HG03039 (cell line): ENCODE data around the gene SLC2A5.
"Not testable (repeated sequence)": the region's sequence is repeated elsewhere in the genome, so short reads cannot be mapped to it uniquely, and the experiment has no call there.

Experiments
- ATAC-seq: cut with Tn5 transposase; IDR thresholded peaks from one replicate; pipeline ENCODE4 v1.9.1; 2021; ENCODE audit warnings: mild to moderate bottlenecking, moderate library complexity; ENCODE audit not compliant: unreplicated experiment

SLC2A5 gene

GRCh38 chr1:9010781-9011323 lies 58.6 kb downstream of the SLC2A5 start:
- ATAC-seq: no peak

DNA sequence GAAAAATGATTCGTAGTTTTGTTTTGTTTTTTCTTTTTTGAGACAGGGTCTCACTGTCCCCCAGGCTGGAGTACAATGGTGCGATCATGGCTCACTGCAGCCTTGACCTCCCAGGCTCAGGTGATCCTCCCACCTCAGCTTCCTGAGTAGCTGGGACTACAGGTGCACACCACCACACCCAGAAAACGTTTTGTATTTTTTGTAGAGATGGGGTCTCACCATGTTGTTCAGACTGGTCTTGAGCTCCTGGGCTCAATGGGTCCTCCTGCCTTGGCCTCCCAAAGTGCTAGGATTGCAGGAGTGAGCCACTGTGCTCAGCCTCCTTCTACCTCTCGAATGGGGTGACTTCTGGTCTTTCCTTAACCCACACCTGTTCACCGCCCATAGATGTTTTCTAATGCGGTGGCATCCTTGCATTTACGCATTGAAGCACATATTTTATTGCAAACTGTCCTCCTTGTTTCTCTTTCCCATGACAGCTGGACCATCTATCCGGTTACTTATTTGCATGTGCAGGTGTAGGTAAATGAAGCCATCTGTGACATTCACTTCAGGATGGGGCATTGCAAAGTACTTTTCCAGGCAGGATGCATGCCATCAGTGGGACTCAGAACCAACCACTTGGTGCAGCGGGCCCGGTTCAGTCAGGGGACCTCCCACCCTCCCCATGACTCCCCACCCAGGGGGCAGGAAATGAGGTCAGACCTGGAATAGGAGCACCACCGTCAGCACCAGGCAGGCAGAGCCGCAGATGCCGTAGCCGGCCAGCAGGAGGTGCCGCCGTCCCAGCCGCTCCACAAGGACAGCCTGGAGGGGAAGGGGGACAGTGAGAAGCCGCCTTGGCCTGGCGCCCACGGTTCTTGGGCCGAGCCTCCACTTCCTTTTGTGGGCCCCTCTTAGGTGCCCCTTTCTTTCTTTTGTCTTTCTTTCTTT lies 59.7 kb downstream of the SLC2A5 start:
- no peak for ATAC-seq

GRCh38 chr1:9008236-9008635 lies 61.2 kb downstream of the SLC2A5 start:
- no peak for ATAC-seq

DNA sequence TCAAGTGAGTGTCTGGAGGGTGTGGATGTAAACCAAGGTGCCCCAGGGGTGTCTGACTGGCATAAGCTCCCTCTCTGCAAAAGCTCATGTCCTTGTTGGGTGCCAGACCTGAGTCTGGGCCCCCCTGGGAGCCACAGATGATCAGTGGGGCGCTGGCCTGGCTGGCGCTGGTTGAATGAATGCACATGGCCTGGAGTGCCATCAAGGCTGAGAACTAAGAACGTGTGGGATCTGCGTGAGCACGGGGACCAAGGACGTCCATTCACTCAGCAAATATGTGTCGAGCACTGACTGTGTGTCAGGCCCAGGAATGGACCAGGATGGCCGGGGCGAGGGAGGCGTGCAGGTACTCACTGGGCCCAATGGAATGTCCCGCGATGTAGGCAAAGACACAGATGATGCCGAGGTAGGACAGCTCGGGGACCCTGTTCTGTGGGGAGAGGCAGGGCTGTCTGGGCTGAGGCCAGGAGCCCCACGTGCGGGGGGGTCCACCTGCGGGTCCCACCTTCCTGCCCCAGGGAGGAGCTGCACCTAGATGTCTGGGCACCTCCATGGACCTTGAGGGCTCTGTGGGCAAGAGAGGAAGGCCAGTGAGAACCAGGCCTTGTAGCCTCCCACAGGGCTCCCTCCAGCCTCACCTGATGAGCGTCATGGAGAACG lies 62.3 kb downstream of the SLC2A5 start:
- no peak for ATAC-seq

GRCh38 chr1:9005395-9005708 lies 64.1 kb downstream of the SLC2A5 start:
- ATAC-seq: no peak

GRCh38 chr1:9004700-9005394 lies 64.6 kb downstream of the SLC2A5 start:
- no peak for ATAC-seq

DNA sequence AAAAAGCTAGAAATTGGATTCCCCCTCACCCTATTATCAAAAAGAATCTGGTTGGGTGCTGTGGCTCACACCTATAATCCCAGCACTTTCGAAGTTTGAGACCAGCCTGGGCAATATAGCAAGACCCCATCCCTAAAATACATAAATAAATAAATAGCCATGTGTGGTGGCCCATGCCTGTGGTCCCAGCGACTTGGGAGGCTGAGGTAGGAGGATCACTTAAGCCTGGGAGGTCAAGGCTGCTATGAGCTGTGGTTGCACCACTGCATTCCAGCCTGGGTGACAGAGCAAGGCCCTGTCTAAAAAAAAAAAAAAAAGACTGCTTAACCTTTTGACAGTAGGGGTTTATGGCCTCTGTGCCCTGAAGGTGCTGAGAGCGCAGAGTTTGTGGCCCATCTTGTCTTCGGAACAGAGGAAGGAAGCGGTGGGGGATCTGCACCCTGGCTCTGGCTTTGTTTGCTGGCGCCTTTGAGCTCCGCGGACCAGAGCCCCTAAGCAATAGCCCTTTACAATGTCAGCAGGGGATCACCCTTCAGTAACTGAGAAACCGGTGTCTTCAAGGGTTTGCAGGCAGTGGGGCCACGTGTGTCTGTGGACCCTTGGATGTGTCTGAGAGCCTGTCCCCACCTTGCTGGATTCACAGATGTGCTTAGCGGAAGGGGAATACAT lies 65.3 kb downstream of the SLC2A5 start:
- no peak for ATAC-seq

DNA sequence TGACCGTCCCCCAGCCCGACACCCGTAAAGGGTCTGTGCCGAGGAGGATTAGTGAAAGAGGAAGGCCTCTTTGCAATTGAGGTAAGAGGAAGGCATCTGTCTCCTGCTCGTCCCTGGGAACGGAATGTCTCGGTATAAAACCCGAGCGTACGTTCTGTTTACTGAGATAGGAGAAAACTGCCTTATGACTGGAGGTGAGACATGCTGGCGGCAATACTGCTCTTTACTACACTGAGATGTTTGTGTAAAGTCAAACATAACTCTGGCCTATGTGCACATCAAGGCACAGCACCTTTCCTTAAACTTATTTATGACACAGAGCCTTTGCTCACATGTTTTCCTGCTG lies 67.2 kb downstream of the SLC2A5 start:
- ATAC-seq: not testable (repeated sequence)

- not testable (repeated sequence) for ATAC-seq
Observed at GRCh38 chr1:9001534-9002214, 67.8 kb downstream of the SLC2A5 start.

DNA sequence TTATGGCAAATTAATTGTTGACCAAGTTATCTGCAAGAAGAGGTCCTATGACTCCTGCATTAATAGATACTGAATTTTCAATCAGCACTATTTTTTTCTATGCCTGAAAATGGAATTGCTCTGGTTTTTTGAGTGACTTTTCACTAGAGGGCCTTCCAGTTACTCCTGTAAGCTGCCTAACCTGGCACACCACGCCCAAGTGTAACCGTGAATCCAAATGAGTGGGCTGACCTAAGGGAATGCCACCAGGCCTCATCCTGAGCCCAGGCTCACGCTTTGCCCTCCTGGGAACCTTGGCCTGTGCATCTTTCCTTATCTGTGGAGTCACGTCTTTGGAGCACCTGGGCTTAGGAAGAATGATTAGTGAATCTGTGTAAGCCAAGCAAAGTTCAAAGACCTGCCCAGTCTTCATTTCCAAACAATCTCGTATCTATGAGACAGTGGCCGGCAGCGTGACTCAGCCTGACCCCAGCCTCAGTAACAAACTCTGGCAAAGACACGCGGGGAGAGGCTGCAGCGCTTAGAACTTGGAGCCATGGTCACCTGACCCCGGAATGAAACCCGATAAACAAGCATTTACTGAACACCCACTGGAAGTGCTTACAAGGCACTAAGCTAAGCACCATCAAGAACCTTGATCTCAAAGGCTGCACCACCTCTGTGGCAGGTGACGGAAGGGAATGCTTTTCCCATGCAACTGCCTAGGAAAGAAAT lies 75.3 kb downstream of the SLC2A5 start:
- ATAC-seq: not testable (repeated sequence)

GRCh38 chr1:8992936-8993687 lies 76.3 kb downstream of the SLC2A5 start:
- ATAC-seq: no peak

- ATAC-seq: no peak
Observed at GRCh38 chr1:8989821-8990220, 79.6 kb downstream of the SLC2A5 start.

- no peak for ATAC-seq
Observed at GRCh38 chr1:8989061-8989460, 80.4 kb downstream of the SLC2A5 start.

- ATAC-seq: no peak
Observed at GRCh38 chr1:8988618-8988967, 80.8 kb downstream of the SLC2A5 start.

DNA sequence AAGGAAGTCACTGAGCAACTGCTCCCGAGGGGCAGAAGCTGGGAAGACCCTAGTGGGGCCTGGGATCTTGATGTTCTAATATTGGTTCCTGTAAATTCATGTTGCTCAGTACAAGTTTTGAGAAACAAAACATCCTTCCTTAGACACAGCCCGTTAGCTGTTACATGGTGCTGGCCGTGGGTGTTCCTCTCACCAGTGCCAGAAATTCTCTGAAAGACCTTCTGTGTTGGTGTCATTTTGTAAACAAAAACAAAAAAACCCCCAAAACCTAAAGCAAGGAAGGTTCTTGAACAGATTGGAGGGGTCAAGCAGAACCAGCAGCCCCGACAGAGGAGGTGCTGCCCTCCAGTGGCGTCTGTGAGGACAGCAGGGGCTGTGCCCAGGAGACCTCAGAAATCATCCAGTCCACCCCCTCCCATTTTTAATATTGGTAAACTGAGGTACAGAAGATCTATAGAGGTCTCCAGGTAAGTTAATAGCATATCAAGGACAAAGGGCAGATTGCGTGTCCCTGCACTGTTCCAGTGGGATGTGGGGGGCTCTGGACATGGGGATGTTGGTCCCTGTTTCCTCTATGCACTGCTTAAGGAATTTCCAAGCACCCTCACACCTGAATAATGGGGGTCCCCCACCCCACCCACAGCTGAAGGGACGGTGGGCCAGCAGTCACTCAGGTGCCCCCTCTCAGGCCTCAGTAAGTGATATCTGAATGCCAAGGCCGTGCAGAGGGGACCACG lies 81.4 kb downstream of the SLC2A5 start:
- no peak for ATAC-seq

- no peak for ATAC-seq
Observed at GRCh38 chr1:8986814-8987190, 82.6 kb downstream of the SLC2A5 start.

DNA sequence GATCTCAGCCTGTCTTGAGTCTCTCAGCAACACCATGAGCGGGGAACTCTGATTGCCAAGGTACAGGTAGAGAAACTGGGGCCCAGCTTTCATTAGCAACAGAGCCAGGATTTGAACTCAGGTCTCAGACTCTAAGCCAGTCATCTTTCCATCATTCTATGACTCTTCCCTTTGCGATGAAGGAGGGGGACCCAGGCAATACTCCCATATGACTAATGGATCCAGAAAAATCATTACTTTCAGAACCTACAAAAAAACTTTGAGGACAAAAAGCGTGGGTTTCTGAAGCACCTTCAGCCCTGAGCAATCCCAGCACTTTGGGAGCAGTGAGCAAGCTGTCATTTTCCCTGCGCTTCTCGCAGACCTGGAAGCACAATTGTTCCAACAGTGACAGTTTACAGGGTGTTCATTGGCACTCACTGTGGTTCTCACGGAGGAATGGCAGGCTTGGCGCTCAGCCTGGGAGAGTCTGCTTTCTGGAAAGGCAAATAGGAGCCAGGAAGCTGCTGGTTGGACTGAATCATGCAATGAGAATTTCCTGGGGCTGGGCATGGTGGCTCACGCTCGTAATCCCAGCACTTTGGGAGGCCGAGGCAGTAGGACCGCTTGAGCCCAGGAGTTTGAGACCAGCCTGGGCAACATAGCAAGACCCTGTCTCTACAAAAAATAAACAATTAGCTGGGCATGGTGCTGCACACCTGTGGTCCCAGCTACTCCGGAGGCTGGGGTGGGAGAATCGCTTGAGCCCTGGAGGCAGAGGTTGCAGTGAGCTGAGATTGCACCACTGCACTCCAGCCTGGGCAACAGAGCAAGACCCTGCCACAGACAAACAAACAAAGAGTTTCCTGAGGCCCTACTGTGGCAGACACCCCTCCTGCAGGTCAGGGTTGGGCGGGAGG lies 83.3 kb downstream of the SLC2A5 start:
- no peak for ATAC-seq
